ENCODE data around the gene GABRB1.

Gene GABRB1

DNA sequence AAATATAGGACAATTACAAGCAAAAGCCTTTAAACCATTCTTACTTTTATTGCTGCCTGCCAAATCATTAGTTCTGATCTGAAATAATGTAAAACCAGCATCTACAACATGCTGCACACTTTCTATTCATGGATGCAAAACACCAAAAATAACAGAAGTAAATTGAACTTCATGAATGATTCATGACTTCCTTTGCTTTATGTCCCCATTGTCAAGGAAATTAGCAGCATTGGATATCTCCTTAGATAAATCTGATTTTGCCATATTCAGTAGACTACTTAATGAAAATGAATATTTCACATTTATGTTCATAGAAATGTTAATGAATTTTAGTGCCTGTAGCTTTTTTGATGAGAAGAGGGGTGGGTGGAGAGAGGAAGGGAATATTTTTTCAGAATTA is 299.5 kb downstream of the GABRB1 start:
- POLR2A ChIA-PET = no interaction called here
- H3K36me3 ChIP-seq (ENCODE audit: control insufficient read depth in 2 of 2, insufficient read depth in 1 of 2, low read length in 2 of 2) = no peaks in the 10 kb centered on the region
- no peaks in the 10 kb centered on the region for H3K9me3 ChIP-seq (ENCODE audit: control insufficient read depth, insufficient read depth, low read depth, low read length)
- no peak overlapping the region for H3K4me3 ChIP-seq (ENCODE audit: low read depth, low read length)
- CTCF ChIA-PET = no interaction called here
- H3K27ac ChIP-seq (ENCODE audit: extremely low read depth, low read depth, low read length) = no peak overlapping the region
- TF ChIP-seq SALL2 (tag by site-specific recombination; IDR thresholded peaks at IDR 0.05; ENCODE audit: borderline replicate concordance) = no peak
- no peak for TF ChIP-seq ZBTB20 (tag by site-specific recombination; IDR thresholded peaks at IDR 0.05)
- no peak for TF ChIP-seq KLF7 (tag by site-specific recombination; IDR thresholded peaks at IDR 0.05; ENCODE audit: borderline replicate concordance)
- no peak for TF ChIP-seq ZNF768 (tag by site-specific recombination; IDR thresholded peaks at IDR 0.05)
- TF ChIP-seq ZNF501 (tag by site-specific recombination; IDR thresholded peaks at IDR 0.05) = no peak
- no peak for TF ChIP-seq ZFP69B (tag by site-specific recombination; IDR thresholded peaks at IDR 0.05)
- no peak for TF ChIP-seq ZNF114 (tag by site-specific recombination; IDR thresholded peaks at IDR 0.05)
- TF ChIP-seq, protein P1, sequence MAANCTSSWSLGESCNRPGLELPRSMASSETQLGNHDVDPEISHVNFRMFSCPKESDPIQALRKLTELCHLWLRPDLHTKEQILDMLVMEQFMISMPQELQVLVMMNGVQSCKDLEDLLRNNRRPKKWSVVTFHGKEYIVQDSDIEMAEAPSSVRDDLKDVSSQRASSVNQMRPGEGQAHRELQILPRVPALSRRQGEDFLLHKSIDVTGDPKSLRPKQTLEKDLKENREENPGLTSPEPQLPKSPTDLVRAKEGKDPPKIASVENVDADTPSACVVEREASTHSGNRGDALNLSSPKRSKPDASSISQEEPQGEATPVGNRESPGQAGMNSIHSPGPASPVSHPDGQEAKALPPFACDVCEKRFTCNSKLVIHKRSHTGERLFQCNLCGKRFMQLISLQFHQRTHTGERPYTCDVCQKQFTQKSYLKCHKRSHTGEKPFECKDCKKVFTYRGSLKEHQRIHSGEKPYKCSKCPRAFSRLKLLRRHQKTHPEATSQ (tag by site-specific recombination; IDR thresholded peaks at IDR 0.05) = no peak
- no peaks in the 10 kb centered on the region for H3K4me1 ChIP-seq (ENCODE audit: control insufficient read depth, insufficient read depth, low read length)

DNA sequence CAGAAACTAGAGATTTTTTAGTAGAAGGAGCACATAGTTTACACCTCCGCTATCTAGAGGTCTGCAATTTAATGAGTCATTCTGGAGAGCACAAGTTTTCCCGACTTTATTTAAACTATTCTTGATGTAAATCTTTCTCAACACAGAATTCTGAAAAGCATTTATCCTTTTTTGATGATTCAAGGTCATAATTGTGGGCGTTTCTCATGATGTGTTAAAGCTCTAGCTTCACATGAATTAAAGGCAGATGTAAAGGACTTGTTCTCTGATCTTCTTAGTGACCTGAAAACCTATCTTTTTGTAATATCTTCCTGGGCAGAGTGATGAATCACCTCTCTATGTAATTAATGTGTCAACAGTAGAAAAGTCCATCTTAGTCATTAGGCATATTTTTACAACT is 303.3 kb downstream of the GABRB1 start:
- ChIA-PET POLR2A (no interaction called here), CTCF (no interaction called here)
- no peaks in the 10 kb centered on the region for H3K4me1 ChIP-seq (ENCODE audit: control insufficient read depth, insufficient read depth, low read length)
- no peak overlapping the region for H3K27ac ChIP-seq (ENCODE audit: extremely low read depth, low read depth, low read length)
- no peaks in the 10 kb centered on the region for H3K9me3 ChIP-seq (ENCODE audit: control insufficient read depth, insufficient read depth, low read depth, low read length)
- H3K36me3 ChIP-seq (ENCODE audit: control insufficient read depth in 2 of 2, insufficient read depth in 1 of 2, low read length in 2 of 2) = no peaks in the 10 kb centered on the region
- no peak overlapping the region for H3K4me3 ChIP-seq (ENCODE audit: low read depth, low read length)
- TF ChIP-seq ZNF555 (tag by site-specific recombination; conservative IDR thresholded peaks at IDR 0.05) (no peak), ZNF664 (tag by site-specific recombination; IDR thresholded peaks at IDR 0.05) (no peak), ZFP3 (tag by site-specific recombination; IDR thresholded peaks at IDR 0.05; ENCODE audit: low read depth) (no peak), KLF16 (tag by site-specific recombination; IDR thresholded peaks at IDR 0.05) (no peak), ZNF140 (tag by site-specific recombination; IDR thresholded peaks at IDR 0.05) (no peak), GLI4 (tag by site-specific recombination; IDR thresholded peaks at IDR 0.05) (no peak), ZNF404 (tag by site-specific recombination; IDR thresholded peaks at IDR 0.05) (no peak), MZF1 (tag by site-specific recombination; IDR thresholded peaks at IDR 0.05; ENCODE audit: borderline replicate concordance) (no peak), ZNF174 (tag by site-specific recombination; IDR thresholded peaks at IDR 0.05) (no peak)
- TF ChIP-seq, protein P2, sequence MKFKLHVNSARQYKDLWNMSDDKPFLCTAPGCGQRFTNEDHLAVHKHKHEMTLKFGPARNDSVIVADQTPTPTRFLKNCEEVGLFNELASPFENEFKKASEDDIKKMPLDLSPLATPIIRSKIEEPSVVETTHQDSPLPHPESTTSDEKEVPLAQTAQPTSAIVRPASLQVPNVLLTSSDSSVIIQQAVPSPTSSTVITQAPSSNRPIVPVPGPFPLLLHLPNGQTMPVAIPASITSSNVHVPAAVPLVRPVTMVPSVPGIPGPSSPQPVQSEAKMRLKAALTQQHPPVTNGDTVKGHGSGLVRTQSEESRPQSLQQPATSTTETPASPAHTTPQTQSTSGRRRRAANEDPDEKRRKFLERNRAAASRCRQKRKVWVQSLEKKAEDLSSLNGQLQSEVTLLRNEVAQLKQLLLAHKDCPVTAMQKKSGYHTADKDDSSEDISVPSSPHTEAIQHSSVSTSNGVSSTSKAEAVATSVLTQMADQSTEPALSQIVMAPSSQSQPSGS (tag by site-specific recombination; IDR thresholded peaks at IDR 0.05; ENCODE audit: low read depth) = no peak
- TF ChIP-seq, protein P3, sequence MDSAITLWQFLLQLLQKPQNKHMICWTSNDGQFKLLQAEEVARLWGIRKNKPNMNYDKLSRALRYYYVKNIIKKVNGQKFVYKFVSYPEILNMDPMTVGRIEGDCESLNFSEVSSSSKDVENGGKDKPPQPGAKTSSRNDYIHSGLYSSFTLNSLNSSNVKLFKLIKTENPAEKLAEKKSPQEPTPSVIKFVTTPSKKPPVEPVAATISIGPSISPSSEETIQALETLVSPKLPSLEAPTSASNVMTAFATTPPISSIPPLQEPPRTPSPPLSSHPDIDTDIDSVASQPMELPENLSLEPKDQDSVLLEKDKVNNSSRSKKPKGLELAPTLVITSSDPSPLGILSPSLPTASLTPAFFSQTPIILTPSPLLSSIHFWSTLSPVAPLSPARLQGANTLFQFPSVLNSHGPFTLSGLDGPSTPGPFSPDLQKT (IDR thresholded peaks at IDR 0.05; ENCODE audit: borderline replicate concordance, low read depth, low read length) = no peak
- TF ChIP-seq, protein P4, sequence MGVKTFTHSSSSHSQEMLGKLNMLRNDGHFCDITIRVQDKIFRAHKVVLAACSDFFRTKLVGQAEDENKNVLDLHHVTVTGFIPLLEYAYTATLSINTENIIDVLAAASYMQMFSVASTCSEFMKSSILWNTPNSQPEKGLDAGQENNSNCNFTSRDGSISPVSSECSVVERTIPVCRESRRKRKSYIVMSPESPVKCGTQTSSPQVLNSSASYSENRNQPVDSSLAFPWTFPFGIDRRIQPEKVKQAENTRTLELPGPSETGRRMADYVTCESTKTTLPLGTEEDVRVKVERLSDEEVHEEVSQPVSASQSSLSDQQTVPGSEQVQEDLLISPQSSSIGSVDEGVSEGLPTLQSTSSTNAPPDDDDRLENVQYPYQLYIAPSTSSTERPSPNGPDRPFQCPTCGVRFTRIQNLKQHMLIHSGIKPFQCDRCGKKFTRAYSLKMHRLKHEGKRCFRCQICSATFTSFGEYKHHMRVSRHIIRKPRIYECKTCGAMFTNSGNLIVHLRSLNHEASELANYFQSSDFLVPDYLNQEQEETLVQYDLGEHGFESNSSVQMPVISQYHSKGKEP (tag by site-specific recombination; IDR thresholded peaks at IDR 0.05) = no peak
